Trophoblast cell (in vitro differentiated cells and primary cell): Measurements from ENCODE around the gene PUM2.

Source experiments
- DNase-seq, 2 donors: peaks; one replicate each; pipeline ENCODE4 v3.0.0-alpha.2; 2016
- H2AFZ ChIP-seq: 2 replicates; pipeline ENCODE4 v1.6.1; 2013; ENCODE audit warnings: low read length, moderate library complexity, mild to moderate bottlenecking; ENCODE audit not compliant: insufficient read depth, poor library complexity
- H2AK5ac ChIP-seq: 2 replicates; pipeline ENCODE4 v1.6.1; 2013; ENCODE audit warnings: mild to moderate bottlenecking, low read length
- H2BK120ac ChIP-seq: 2 replicates; pipeline ENCODE4 v1.6.1; 2013; ENCODE audit warnings: low read length, mild to moderate bottlenecking, moderate library complexity; ENCODE audit not compliant: insufficient read depth, poor library complexity
- H2BK12ac ChIP-seq: 2 replicates; pipeline ENCODE4 v1.6.1; 2013; ENCODE audit warnings: mild to moderate bottlenecking, low read length, moderate library complexity
- H2BK5ac ChIP-seq: 2 replicates; pipeline ENCODE4 v1.6.1; 2013; ENCODE audit warnings: low read length, low read depth, moderate library complexity, mild to moderate bottlenecking; ENCODE audit not compliant: poor library complexity
- H3K14ac ChIP-seq: 2 replicates; pipeline ENCODE4 v1.6.1; 2013; ENCODE audit warnings: mild to moderate bottlenecking, low read length
- H3K18ac ChIP-seq: 2 replicates; pipeline ENCODE4 v1.6.1; 2013; ENCODE audit warnings: mild to moderate bottlenecking, low read length
- H3K23ac ChIP-seq: 2 replicates; pipeline ENCODE4 v1.6.1; 2013; ENCODE audit warnings: low read length
- H3K27ac ChIP-seq: 2 replicates; pipeline ENCODE4 v1.5.1; 2013; ENCODE audit warnings: low read depth, mild to moderate bottlenecking, inconsistent platforms, low read length, moderate library complexity
- H3K27me3 ChIP-seq: 2 replicates; pipeline ENCODE4 v1.6.1; 2013; ENCODE audit warnings: inconsistent platforms, mild to moderate bottlenecking, low read length, moderate library complexity; ENCODE audit not compliant: insufficient read depth
- H3K36me3 ChIP-seq, 2 experiments: 1 replicate in 1 of 2; 2 replicates in 1 of 2; pipeline ENCODE4 v1.6.1; 2013; ENCODE audit warnings: low read length in 2 of 2, mild to moderate bottlenecking in 2 of 2, moderate library complexity in 1 of 2; ENCODE audit not compliant: insufficient read depth in 2 of 2, control insufficient read depth in 1 of 2
- H3K4ac ChIP-seq: 2 replicates; pipeline ENCODE4 v1.6.1; 2013; ENCODE audit warnings: low read depth, mild to moderate bottlenecking, low read length, moderate library complexity
- H3K4me1 ChIP-seq, 2 experiments: 1 replicate in 1 of 2; 2 replicates in 1 of 2; pipeline ENCODE4 v1.6.1; 2013; ENCODE audit warnings: low read length in 2 of 2, mild to moderate bottlenecking in 2 of 2, moderate library complexity in 1 of 2; ENCODE audit not compliant: insufficient read depth in 2 of 2, control insufficient read depth in 1 of 2
- H3K4me2 ChIP-seq: 2 replicates; pipeline ENCODE4 v1.6.1; 2013; ENCODE audit warnings: inconsistent platforms, mild to moderate bottlenecking, low read length, moderate library complexity
- H3K4me3 ChIP-seq: 2 replicates; pipeline ENCODE4 v1.5.1; 2013; ENCODE audit warnings: mild to moderate bottlenecking, low read depth, low read length, inconsistent platforms
- H3K79me1 ChIP-seq: one replicate; pipeline ENCODE4 v1.6.1; 2013; ENCODE audit warnings: low read length
- H3K79me2 ChIP-seq: 2 replicates; pipeline ENCODE4 v1.6.1; 2013; ENCODE audit warnings: low read length, mild to moderate bottlenecking; ENCODE audit not compliant: control insufficient read depth, insufficient read depth, poor library complexity
- H3K9ac ChIP-seq: 2 replicates; pipeline ENCODE4 v1.6.1; 2013; ENCODE audit warnings: mild to moderate bottlenecking, low read length
- H3K9me3 ChIP-seq: 2 replicates; pipeline ENCODE4 v1.6.1; 2013; ENCODE audit warnings: low read depth, mild to moderate bottlenecking, control low read depth, inconsistent platforms, low read length; ENCODE audit not compliant: insufficient read depth
- H4K12ac ChIP-seq: 2 replicates; pipeline ENCODE4 v1.6.1; 2013; ENCODE audit warnings: low read depth, mild to moderate bottlenecking, low read length, moderate library complexity
- H4K8ac ChIP-seq: 2 replicates; pipeline ENCODE4 v1.6.1; 2013; ENCODE audit warnings: low read depth, mild to moderate bottlenecking, low read length, moderate library complexity
- H4K91ac ChIP-seq: one replicate; pipeline ENCODE4 v1.6.1; 2013; ENCODE audit warnings: low read depth, mild to moderate bottlenecking, low read length, moderate library complexity
- WGBS: extraction: QIAGEN DNeasy Blood & Tissue Kit; methylation state at CpG from one replicate; pipeline ENCODE4 v1.1.7; 2013; ENCODE audit warnings: missing lambda C conversion rate; ENCODE audit not compliant: insufficient read length, insufficient coverage; ENCODE audit errors: extremely low coverage; 5-methylcytosine and 5-hydroxymethylcytosine counted together

Gene PUM2

GRCh38 chr2:20219763-20220380, 130.8 kb downstream of the PUM2 start:
- Histone ChIP-seq H3K9ac (no peak overlapping the region), H2BK5ac (no peak overlapping the region), H3K4me1 (peaks cover 3 to 5% of the 10 kb centered on the region in 2 experiments), H3K79me2 (peaks cover 2% of the 10 kb centered on the region), H3K18ac (no peak overlapping the region), H3K4me2 (no peak overlapping the region), H3K23ac (no peak overlapping the region), H4K8ac (no peak overlapping the region), H2BK12ac (no peak overlapping the region), H4K91ac (no peak overlapping the region), H3K27me3 (peaks cover 16% of the 10 kb centered on the region), H3K4me3 (no peak overlapping the region), H2AFZ (no peak overlapping the region), H3K9me3 (peaks cover 1% of the 10 kb centered on the region), H3K36me3 (peaks cover 3 to 12% of the 10 kb centered on the region in 2 experiments), H3K4ac (no peak overlapping the region), H3K14ac (no peak overlapping the region), H2BK120ac (no peak overlapping the region), H2AK5ac (no peak overlapping the region), H4K12ac (no peak overlapping the region), H3K27ac (no peak overlapping the region), H3K79me1 (peaks cover 6% of the 10 kb centered on the region)
- whole genome bisulfite sequencing: no CpG with 5 or more reads among the region's 13 CpGs
- DNase-seq: no peak

DNA sequence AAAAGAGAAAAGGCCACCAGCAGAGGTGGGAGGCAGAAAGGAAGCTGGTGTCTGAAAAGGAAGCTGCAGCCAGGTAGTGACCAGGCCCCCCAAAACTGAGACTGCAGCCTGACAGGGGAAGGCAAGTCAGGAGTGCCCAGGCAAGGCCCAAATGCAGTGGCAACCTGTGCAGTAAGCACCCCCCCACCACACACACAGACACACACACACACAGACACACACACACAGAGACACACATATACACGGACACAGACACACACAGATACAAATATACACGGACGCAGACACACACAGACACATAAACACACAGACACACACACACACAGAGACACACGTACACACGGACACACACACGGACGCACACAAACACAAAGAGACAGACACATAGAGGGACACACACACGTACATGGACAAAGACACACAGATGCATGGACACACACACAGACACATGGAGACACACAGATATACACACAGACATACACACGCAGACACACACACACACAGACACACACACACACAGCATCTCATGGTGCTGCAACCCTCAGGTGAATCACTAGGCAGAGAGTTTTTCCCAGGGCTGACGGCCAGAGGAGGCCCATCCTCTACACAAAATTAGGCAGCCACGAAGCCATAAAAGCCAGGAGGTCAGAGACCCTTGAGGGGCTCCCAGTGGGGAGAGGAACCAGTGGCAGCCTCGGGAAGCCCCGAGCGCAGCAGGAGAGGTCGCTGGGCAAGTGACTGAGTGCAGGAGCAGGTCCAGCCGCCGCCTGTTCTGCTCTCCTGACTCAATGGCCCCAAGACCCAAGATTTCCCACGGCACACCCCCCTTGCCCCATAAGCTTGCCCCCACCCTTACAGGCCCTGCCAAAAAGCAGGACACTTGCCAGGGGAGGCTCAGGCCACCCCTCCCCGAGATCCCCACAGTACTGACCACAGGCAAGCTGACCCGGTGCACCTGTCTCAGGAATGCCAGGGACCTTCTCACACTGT, 132.0 kb downstream of the PUM2 start:
- Histone ChIP-seq H3K79me2 (peaks cover 2% of the 10 kb centered on the region), H4K91ac (no peak overlapping the region), H2BK120ac (no peak overlapping the region), H2AK5ac (no peak overlapping the region), H3K4me3 (no peak overlapping the region), H4K8ac (no peak overlapping the region), H3K9ac (no peak overlapping the region), H3K79me1 (peaks cover 5% of the 10 kb centered on the region), H2BK5ac (no peak overlapping the region), H2AFZ (no peak overlapping the region), H3K4me1 (peaks cover 5 to 6% of the 10 kb centered on the region in 2 experiments), H3K14ac (no peak overlapping the region), H3K9me3 (peaks cover 1% of the 10 kb centered on the region), H2BK12ac (no peak overlapping the region), H3K36me3 (peaks cover 3 to 14% of the 10 kb centered on the region in 2 experiments), H3K27me3 (peaks cover 10% of the 10 kb centered on the region), H3K4ac (no peak overlapping the region), H3K23ac (no peak overlapping the region), H4K12ac (no peak overlapping the region), H3K18ac (no peak overlapping the region), H3K4me2 (no peak overlapping the region), H3K27ac (no peak overlapping the region)
- no peak for DNase-seq
- no CpG with 5 or more reads among the region's 20 CpGs for WGBS

- Histone ChIP-seq H3K4ac (no peak overlapping the region), H3K23ac (no peak overlapping the region), H3K18ac (no peak overlapping the region), H4K91ac (no peak overlapping the region), H3K4me1 (peaks cover 15% of the 10 kb centered on the region in 2 experiments), H3K79me1 (peaks cover 12% of the 10 kb centered on the region), H3K36me3 (peaks cover 3 to 14% of the 10 kb centered on the region in 2 experiments), H2BK12ac (no peak overlapping the region), H3K79me2 (no peaks in the 10 kb centered on the region), H2AK5ac (no peak overlapping the region), H3K9me3 (peaks cover 1% of the 10 kb centered on the region), H4K12ac (no peak overlapping the region), H3K4me2 (no peak overlapping the region), H3K9ac (no peak overlapping the region), H3K27me3 (no peaks in the 10 kb centered on the region), H2BK120ac (no peak overlapping the region), H2AFZ (no peak overlapping the region), H3K14ac (no peak overlapping the region), H3K4me3 (no peak overlapping the region), H3K27ac (no peak overlapping the region), H2BK5ac (no peak overlapping the region), H4K8ac (no peak overlapping the region)
- no peak for DNase-seq
- WGBS: no CpG with 5 or more reads among the region's 21 CpGs
These were observed 133.3 kb downstream of the PUM2 start for GRCh38 chr2:20217041-20217970.
